ENCODE results near the gene ADAT1.

ADAT1 gene

GRCh38 chr16:75622761-75623605 lies at the start of gene ADAT1:
Gene ADAT1, minus strand, starts transcription at chr16:75623281. Its CDS starts 2,482 bp downstream, at chr16:75620799.
- peak; percentile 95 for DNase-seq (ENCODE audit: low read depth)

- no peak for DNase-seq (ENCODE audit: low read depth)
Measured at GRCh38 chr16:75667503-75667902, 44.4 kb upstream of the ADAT1 start.

GRCh38 chr16:75660726-75661302 lies 37.7 kb upstream of the ADAT1 start:
- no peak for DNase-seq (ENCODE audit: low read depth)

GRCh38 chr16:75660321-75660720 lies 37.2 kb upstream of the ADAT1 start:
- DNase-seq (ENCODE audit: low read depth): no peak

GRCh38 chr16:75658175-75658574 lies 35.1 kb upstream of the ADAT1 start:
- DNase-seq (ENCODE audit: low read depth): no peak

GRCh38 chr16:75653922-75654321 lies 30.8 kb upstream of the ADAT1 start:
- no peak for DNase-seq (ENCODE audit: low read depth)

- DNase-seq (ENCODE audit: low read depth): peak; percentile 77
Measured at GRCh38 chr16:75648265-75649076, 25.4 kb upstream of the ADAT1 start.

GRCh38 chr16:75647492-75648264 lies 24.6 kb upstream of the ADAT1 start, which contains the start of the genes KARS1 and TERF2IP:
Gene KARS1, minus strand, starts transcription at chr16:75647665. Its CDS starts 26 bp downstream, at chr16:75647639.
Gene TERF2IP, plus strand, starts transcription at chr16:75647773. Its CDS starts 110 bp downstream, at chr16:75647883.
- DNase-seq (ENCODE audit: low read depth): peak; percentile 88

GRCh38 chr16:75647112-75647491 lies 24.0 kb upstream of the ADAT1 start:
- no peak for DNase-seq (ENCODE audit: low read depth)

GRCh38 chr16:75644240-75645012 lies 21.3 kb upstream of the ADAT1 start:
- DNase-seq (ENCODE audit: low read depth): no peak

GRCh38 chr16:75640598-75640997 lies 17.5 kb upstream of the ADAT1 start:
- no peak for DNase-seq (ENCODE audit: low read depth)

- no peak for DNase-seq (ENCODE audit: low read depth)
Measured at GRCh38 chr16:75635036-75635435, 12.0 kb upstream of the ADAT1 start.

GRCh38 chr16:75632857-75633256 lies 9.8 kb upstream of the ADAT1 start:
- DNase-seq (ENCODE audit: low read depth): no peak

- DNase-seq (ENCODE audit: low read depth): no peak
Measured at GRCh38 chr16:75630052-75630451, 7.0 kb upstream of the ADAT1 start.

GRCh38 chr16:75629132-75629531 lies 6.1 kb upstream of the ADAT1 start:
- DNase-seq (ENCODE audit: low read depth): no peak

- DNase-seq (ENCODE audit: low read depth): no peak
Measured at GRCh38 chr16:75628351-75628750, 5.3 kb upstream of the ADAT1 start.

- no peak for DNase-seq (ENCODE audit: low read depth)
Measured at GRCh38 chr16:75627851-75628250, 4.8 kb upstream of the ADAT1 start.

GRCh38 chr16:75626806-75627205 lies 3.7 kb upstream of the ADAT1 start:
- no peak for DNase-seq (ENCODE audit: low read depth)

- DNase-seq (ENCODE audit: low read depth): no peak
Measured at GRCh38 chr16:75624921-75625334, 1.8 kb upstream of the ADAT1 start.

GRCh38 chr16:75621170-75621477 lies 2.0 kb downstream of the ADAT1 start:
- DNase-seq (ENCODE audit: low read depth): no peak

Data from stimulated activated CD8-positive, alpha-beta memory T cell treated with anti-CD3 and anti-CD28 coated beads, Interleukin-15, amount 100 ng/mL, for 1 hour (primary cell).